Activated CD4-positive, alpha-beta T cell treated with anti-CD3 and anti-CD28 coated beads, Interleukin-2, Interleukin-4, amounts not matched to agents 100 ng/mL and 50 ng/mL, durations not matched to agents 16 hours and 8 hours (primary cell): Measurements from ENCODE around the gene SCAMP1.

Experiments
- DNase-seq: peaks from one replicate; pipeline ENCODE4 v3.0.0-alpha.2; 2020; ENCODE audit warnings: low spot score

SCAMP1 gene

DNA sequence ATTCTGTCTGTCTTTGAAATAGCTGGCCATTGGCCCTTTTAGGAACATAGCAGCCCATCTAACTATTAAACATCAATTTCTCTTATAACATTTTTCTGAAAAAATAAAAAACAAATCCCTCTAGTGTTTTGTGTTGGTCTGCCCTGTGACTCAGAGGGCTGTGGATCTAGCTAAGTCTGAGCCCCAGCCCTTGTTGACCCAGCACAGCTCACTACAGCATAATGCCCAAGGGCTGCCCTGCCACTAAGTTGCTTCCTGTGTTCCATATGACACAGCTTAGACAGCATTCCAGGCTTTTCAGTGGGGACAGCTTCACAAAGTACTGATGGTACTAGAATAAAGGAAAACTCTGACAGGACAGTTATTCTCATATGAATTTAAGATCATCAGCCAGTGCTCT lies 136.0 kb downstream of the SCAMP1 start:
- DNase-seq, result no peak

DNA sequence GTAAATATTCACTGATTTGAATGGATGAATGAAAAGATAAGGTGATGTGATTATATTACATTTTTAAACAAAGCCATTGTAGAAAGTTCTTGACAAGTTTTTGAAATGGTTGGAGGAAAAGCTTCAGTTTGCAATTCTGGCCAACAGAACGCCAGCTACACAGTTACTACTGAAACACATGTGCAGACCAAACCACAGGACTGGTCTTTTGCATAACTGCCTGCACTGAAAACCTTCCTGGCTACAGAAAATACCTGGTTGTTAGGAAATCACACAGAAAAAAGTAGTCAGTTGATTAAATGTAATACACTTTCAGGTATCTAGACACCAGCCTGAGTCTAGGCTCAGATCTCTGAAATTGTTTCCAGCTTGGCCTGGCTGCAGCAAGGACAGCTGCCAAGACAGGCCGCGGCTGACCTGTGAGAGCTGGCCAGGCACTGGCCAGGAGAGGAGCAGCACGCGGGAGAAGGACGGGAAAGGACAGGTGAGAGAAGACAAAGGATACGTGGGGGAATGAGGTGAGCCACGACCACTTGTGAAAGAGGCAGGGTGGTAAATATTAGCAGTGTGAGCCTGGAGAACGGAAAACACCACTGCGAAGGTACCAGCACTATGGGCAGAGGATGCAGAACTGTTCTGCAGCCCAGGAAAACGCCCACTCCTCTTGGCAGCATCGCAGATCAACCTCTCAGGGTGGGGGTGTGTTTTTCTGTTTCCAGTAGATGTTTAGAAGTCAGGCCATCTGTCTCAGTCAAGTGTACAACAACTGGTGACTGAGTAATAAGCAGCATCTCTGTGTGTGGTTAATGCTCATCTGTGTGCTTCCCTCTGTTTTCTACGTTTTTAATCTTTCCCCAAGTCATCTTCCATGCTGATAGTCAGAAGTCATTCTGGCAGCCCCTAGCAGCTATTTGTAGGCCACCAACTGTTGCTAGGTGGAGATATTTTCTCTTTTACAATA lies 137.4 kb downstream of the SCAMP1 start:
- DNase-seq, result no peak

DNA sequence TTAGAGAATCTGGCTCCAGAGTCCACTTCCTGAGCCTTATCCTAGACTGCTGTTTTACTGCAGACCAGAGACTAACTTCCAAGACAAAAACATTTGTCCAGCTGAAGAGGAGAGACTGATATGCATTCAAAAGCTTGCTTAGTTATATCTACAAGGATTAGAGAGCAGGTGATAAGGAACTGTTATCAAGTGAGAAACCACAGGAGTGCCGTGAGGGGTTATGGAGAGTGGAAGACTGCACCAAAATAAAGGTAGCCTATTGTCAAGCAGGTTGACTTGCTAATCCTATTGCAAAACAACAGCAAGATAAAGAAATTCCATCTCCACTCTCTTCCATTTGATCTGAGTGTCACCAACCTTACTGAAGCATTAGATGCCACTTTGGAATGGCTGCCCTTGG lies 139.1 kb downstream of the SCAMP1 start:
- no peak for DNase-seq

DNA sequence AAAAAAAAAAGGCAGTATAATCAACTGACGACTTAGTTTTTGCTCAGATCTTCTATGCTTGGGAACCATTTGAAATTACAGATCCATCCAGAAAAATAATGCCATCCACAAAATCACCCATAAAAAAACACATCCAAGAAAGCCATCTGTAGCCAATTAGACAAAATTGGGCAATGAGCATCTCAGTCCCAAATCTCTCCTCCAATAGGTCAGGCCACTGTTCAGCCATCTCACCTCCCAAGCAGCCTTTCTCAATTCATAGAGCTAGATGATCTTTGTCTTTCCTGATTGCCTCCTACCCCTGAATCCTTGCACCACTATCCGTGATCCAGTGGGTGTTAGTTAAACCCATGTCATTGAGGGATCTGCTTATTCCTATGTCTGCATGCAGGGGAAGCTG lies 139.6 kb downstream of the SCAMP1 start:
- no peak for DNase-seq

DNA sequence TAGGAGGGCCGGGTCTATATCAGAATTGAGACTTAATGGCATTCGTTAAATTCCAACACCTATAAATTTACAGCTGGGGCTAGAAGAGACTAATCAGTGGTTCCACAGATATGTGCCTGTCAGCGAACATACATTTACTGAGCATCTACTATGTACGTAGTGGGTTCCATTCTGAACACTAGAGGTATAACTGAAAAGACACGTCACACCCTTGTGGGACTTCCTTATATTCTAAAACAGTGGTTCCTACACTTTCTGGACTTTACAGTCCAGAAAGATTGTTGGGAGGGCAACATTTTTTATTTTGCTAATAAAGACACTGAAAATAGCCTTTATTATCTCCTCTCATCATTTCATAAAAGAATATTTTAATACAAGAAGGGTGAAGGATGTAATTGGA lies 140.5 kb downstream of the SCAMP1 start:
- DNase-seq, result no peak

DNA sequence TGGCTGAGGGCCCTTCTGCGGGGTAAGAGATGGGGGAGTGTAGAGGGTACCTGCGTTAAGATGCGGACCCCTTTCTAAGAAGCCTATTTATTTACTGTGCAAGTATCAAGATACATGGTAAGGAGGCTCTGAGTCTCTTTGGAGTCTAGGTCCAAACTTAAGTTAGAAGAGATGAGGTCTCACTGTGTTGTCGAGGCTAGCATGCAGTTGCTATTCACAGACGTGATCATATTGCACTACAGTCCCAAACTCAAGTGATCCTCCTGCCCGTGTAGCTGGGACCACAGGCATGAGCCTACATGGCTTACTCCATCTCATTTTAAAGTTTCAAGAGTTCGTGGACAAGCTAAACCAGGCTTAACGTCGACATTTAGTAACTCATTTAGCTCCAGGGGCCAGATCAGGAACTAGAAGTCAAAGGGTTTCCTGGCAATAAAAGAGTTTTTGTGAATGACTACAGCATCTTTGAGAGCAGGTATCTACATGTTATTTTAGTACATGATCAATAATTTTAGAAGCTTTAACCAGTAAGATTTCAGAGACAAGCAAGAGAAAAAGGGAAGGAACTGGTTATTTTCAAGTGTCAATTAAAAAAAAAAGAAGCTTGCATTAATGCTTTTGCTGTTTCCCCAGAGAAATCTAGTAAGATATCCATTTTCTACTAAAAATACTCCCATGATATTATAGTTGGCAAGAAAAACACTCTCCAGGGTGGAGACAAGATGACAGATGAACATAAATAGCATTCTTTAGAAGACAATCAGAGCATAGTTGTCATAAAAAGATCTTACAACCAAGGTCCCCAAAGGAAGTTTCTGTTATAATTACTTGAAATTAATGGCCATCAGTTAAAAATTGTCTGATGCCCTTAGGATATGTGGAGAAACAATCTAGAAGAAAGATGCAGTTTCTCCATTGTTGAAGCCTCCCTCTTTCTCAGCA lies 141.3 kb downstream of the SCAMP1 start:
- DNase-seq, result no peak

DNA sequence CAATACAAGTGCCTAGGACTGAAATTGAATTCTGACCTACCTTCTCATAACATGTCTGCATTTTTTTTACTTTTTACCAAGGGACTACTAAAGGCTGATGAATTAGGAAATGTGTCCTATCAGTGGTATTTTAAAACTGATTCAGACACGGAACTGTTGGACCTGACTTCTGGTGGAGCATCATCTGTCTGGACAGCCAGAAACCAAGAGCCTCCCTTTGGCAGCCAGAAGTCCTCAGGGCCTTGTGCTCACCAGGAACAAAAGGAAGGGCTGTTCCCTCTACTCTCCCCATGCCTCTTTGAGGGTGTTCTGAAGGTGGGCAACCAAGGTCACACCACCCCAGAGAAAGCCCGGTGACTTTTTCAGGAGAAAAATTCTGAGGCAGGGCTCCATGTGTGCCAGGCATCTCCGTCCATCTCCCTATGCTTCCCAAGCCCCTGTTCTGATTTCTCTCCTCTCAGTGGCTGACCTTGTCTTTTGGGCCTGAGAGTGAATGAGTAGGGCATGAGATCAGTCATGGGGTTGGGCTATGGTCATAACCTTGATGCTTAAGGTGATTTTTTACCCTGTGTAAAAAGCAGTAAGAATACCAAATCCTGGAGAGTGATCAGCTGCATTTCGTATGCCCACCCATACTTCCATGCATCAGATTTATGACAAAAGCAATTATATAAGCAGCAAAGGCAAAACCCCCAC lies 143.7 kb downstream of the SCAMP1 start:
- no peak for DNase-seq

DNA sequence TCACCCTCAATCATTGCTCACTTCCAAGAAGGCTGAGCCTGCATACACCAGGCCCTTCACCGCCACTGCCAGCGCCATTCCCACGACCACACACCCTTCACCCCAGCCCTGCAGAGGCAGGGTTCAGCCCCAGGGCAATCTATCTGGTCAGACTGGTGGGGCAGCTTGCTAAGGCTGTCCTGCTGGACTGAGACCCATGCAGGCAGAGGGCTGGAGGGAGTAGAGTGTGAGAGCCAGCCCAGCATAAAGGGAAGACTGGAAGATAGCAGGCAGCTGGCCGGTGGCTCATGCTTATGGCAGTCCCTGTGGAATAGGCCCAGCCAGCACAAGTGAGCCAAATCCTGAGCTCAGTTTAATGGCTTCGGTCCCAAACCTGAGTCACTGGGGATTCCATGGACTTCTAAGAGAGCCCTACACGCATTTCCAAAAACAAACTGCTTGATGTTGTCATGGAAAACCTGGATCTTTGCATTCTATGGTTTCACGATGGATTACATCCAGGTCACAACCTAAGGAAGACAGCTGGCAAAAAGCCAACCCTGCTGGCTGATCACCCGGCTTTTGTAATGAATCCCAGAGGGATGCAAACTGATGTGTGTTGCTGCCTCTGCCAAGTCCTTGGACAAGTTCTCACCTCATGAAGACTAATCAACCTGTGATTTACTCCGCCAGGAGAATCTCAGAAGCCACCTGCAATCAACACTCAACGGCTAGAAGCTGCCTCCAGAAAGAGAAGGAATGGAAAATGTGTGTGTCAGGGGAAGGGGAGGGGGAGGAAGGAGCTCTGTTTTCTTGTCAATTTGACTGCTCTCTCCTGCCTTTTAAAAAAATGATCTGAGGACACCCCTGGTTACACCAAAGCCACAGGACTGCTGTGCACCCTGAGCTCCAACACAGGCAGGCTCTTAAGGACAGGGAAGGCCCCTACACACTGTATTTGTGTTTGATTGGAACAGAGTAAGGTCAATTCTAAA lies 144.6 kb downstream of the SCAMP1 start:
- DNase-seq, result no peak

DNA sequence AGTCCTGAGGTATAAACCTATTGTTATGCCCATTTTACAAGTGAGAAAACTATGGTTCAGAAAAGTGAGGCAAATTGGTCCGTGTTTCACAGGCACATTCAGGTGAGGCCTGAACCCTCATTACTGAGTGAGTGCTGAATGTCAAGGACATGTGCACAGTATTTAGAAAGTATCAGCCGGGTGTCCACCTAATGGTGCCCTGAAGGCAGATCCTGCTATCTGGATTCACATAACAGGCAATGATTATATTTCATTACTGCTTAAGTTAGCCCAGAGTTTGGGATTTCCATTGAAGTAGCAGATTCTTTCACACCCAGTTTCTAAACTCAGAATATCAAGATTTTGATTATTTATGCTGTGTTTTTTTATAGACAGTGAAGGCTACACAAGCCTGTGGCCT lies 145.4 kb downstream of the SCAMP1 start:
- no peak for DNase-seq

DNA sequence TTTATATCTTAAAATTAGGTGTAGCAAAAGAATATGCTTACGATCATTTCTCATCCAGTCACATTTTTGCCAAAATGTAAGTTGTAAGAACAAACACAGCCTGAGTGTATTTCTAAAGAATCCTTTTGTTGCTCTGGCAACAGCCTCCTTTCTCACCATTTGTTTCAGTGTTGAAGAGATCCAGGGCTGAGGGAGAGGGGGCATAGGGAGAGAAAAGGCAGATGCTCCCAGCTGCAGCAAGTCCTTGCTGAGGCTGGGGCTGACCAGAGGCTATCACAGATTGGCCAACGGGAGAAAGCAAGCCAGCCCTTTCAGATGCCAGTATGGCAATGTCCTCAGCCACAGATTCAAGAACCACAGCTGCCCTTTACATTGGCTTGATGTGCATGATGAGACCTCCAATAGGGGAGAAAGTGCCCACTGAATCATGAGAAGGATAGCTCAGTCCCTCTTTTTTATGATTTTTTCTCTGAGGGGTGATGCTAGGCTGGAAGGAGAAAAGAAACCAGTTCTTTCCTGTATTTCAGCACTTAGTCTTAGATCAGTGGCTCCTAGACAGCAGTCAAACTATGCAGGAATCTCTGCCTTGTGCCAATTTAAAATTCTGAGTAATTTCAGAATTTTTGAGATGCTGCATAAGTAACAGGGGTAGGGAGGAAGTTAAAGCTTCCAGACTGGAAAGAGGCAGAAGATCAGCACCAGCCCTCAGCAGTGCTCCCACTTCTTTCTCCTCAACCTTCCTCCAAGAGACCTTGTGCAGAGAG lies 146.0 kb downstream of the SCAMP1 start:
- no peak for DNase-seq

DNA sequence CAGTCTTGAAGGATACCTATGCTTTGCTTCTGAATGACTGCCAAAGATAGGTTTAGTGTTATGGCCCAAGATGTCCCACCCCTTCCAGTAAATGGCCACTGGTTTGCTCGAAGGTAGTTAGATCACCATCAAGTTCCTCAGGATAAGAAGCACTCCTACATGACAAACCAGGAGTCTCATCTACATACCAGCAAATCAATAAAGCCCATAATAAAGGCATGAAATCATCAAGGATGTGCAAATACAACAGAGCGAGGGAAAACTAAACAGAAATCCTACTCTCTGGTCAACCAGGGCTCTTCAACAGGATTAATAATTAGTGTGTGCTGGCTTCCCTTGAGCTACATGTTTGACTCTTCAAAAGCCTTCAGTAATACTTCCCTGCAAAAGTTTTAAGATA lies 147.1 kb downstream of the SCAMP1 start:
- DNase-seq, result no peak

DNA sequence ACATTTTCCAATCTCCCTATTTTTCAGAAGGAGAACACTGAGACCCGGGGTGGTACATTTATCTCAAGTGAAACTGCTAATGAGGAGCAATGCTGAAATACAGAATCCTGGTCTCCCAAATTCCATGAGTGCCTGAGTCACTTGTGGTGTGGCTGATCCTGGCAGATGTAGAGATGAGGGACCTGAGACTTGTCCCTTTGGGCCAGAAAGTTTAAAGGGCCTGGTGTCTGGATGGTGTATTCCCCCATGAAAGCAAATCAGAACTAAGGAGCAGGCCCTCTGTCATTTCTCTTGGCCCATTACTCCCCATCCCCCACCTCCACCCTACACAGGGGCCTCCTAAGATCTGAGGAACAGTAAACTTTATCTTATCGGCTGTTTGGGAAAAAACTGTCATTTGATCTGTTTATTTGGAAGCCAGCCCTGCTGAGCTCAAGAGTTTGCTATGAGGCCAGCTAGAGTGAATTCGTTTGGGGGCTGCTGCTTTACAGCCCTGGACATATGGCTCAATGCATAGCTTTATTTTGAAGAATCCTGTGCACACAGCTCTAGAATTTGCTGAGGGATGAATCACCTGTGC lies 147.9 kb downstream of the SCAMP1 start:
- DNase-seq, result no peak

DNA sequence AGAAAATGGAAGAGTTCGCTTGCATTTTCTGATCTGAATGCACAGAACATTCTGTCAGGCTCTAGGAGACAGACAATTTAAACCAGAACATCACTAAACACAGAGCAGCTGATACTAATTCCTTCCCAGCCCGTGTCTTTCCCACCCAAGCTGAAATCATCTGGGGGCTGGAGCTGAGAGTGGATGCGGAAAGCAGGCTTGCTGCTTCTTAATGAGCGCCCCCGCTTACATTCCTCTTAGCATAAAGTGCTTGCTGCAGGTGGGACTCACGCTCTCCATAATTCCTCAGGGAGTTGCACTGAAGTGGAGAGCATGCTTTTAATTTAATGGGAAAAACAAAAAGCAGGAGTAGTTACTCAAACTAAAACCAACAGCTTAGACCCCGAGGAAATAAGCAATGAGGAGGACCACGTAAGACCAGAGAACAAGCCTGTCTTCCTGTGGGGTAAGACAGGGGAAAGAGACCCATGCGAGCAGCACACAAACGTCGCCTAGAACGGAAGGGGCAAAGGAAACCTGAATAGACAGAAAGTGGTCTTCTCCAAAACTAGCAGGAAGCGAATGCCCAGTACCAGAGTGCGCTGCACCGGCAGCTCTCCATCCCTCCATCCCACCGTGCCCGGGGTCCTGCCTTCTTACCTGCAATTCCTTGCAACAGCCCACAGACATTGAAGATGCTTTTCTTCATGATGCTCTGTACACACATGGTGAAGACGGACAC lies 148.9 kb downstream of the SCAMP1 start:
- no peak for DNase-seq

DNA sequence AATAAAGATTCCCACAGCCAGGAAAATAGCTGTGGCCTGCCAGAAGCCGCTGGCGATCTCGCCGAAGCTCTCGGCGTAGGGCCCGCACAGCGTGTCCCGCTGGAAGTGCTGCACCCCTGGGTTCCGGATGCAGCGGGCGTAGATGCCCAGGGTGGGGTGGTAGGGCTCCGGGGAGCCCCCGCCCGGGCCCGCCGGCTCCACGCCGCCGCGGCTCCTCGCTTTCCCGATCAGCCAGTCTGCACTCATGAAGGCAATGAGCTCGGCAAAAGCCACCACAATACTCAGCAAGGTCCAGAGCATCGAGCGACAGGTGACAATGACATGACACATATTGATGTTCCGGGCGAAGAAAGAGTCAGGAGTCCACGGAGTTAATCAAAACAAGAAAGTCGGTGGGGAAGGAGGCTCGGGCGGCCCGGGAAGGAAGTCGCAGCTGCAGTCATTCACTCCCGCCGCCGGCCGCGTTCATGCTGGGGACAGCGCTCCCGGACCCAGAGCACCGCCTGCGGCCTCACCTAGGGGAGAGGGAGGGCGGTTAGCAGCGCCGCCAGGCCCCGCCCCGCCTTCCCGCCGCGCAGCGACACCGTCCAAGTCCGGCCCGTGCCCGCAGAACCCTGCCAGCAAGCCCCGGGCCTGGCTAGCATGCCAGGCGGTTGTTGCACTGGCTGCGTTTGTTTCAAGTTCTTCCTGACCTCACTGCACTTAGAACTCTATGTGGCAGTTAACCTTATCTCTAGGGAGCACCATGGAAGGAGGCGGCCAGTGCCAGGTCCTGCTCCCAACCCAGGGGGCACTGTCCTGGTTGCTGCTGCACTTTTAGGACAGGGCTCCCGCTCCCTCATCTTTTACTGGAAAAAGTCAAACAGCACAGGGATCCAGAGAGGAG lies 149.7 kb downstream of the SCAMP1 start:
- DNase-seq, result peak; percentile 35

DNA sequence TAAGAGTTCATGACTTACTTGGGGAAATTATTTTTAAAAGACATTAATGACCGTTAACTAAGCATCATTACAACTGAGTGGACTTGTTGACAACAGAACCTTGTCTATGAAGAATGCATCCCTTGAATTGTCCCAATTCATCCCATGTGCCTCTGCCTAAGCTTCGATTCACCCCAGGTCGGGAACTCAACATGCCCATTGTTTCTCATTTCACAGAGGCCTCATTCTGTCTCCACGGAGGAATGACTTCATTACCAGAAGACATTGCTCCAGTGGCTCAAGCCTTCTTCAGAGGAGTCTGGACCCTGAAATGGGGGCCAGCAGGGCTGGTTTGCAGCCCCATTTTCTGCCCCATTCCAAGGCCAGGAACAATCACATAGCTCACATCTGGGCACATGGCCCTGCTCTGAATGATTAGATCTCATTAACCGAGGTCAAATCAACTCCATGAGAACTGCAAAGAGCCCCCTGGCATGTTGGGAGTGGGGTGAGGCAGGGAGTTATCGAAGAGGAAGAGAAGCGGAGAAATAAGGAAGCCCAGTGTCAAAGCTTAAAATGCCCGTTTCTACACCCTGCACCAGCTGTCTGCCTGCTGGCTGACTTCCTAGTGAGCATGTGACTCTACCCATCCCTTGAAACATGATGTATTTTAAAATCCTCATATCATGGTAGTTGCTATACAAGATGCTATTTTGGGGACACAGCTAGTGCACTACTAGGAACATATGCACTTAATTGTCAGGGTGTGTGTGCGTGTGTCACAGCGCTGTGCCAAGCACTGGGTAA lies 150.9 kb downstream of the SCAMP1 start:
- DNase-seq, result no peak

DNA sequence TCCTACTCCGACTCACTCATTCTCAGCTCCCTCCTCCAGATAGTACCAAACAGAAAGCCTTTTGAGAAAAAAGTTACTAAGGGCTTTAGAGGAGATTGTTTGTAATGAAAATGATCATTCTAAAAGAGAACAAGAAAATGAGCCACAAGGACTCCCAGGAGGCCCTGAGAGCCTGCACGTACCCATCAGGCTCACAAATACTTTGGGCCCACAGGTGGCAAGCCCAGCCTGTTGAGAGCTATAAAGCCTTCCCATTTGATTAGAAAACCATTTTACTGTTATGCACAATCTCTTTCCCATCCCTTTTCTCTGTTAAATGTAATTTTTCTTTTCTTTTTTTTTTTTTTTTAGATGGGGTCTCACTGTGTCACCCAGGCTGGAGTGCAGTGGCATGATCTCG lies 152.0 kb downstream of the SCAMP1 start:
- DNase-seq, result no peak

DNA sequence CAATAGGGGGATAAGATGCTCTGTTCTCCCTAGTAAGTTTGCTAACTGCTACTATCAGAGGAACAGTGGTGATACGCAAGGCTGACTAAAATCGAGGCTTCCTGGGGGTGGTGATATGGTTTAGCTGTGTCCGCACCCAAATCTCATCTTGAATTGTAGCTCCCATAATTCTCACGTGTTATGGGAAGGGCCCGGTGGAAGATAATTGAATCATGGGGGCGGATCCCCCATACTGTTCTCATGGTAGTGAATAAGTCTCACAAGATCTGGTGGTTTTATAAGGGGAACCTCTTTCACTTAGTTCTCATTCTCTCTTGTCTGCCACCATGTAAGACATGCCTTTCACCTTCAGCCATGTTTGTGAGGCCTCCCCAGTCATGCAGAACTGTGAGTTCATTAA lies 153.0 kb downstream of the SCAMP1 start:
- no peak for DNase-seq
